Neuronal stem cell (in vitro differentiated cells): ENCODE measurements around the gene SERPINA3.

Source experiments
- DNase-seq: peaks from one replicate; pipeline ENCODE4 v3.0.0-alpha.2; 2013; ENCODE audit warnings: low spot score
- H2AFZ ChIP-seq: one replicate; pipeline ENCODE4 v1.6.1; 2013; ENCODE audit warnings: mild to moderate bottlenecking, low read length, inconsistent platforms
- H2AK5ac ChIP-seq: 2 replicates; pipeline ENCODE4 v1.6.1; 2013; ENCODE audit warnings: low read depth, mild to moderate bottlenecking, inconsistent platforms, low read length, moderate library complexity, mixed read lengths
- H2BK120ac ChIP-seq: 2 replicates; pipeline ENCODE4 v1.6.1; 2013; ENCODE audit warnings: low read depth, mild to moderate bottlenecking, inconsistent platforms, low read length, moderate library complexity, mixed read lengths
- H2BK12ac ChIP-seq: one replicate; pipeline ENCODE4 v1.6.1; 2013; ENCODE audit warnings: low read length, inconsistent platforms
- H2BK15ac ChIP-seq: 2 replicates; pipeline ENCODE4 v1.6.1; 2013; ENCODE audit warnings: mild to moderate bottlenecking, low read length, inconsistent platforms, mixed read lengths
- H2BK5ac ChIP-seq: one replicate; pipeline ENCODE4 v1.6.1; 2013; ENCODE audit warnings: inconsistent platforms, mild to moderate bottlenecking, low read length, moderate library complexity
- H3K14ac ChIP-seq: one replicate; pipeline ENCODE4 v1.6.1; 2013; ENCODE audit warnings: low read length, inconsistent platforms
- H3K18ac ChIP-seq: 2 replicates; pipeline ENCODE4 v1.6.1; 2013; ENCODE audit warnings: low read length, inconsistent platforms
- H3K23ac ChIP-seq: 2 replicates; pipeline ENCODE4 v1.6.1; 2013; ENCODE audit warnings: low read depth, mild to moderate bottlenecking, mixed read lengths, low read length, inconsistent platforms; ENCODE audit not compliant: poor library complexity
- H3K27ac ChIP-seq: replicated peaks from 3 replicates; pipeline ENCODE4 v1.5.1; 2013; ENCODE audit warnings: low read length, inconsistent platforms
- H3K27me3 ChIP-seq, 3 experiments: 2 replicates each; pipeline ENCODE4 v1.6.1; 2013; ENCODE audit warnings: low read length in 3 of 3, mild to moderate bottlenecking in 2 of 3, inconsistent platforms in 1 of 3, low read depth in 1 of 3, mixed read lengths in 1 of 3, moderate library complexity in 1 of 3; ENCODE audit not compliant: control insufficient read depth in 3 of 3, insufficient read depth in 3 of 3
- H3K36me3 ChIP-seq, 2 donors: replicated peaks in 1 of 2; 2 replicates each; pipeline ENCODE4 v1.6.1; 2013; ENCODE audit warnings: low read length in 2 of 2; ENCODE audit not compliant: control insufficient read depth in 2 of 2, insufficient read depth in 2 of 2
- H3K4ac ChIP-seq: 2 replicates; pipeline ENCODE4 v1.6.1; 2013; ENCODE audit warnings: inconsistent platforms, mild to moderate bottlenecking, low read length, moderate library complexity
- H3K4me1 ChIP-seq, 2 donors: 1 replicate in 1 of 2; 2 replicates in 1 of 2; pipeline ENCODE4 v1.6.1; 2013; ENCODE audit warnings: low read length in 2 of 2, low read depth in 1 of 2; ENCODE audit not compliant: control insufficient read depth in 2 of 2, insufficient read depth in 1 of 2
- H3K4me2 ChIP-seq: one replicate; pipeline ENCODE4 v1.6.1; 2013; ENCODE audit warnings: mild to moderate bottlenecking, low read length, inconsistent platforms; ENCODE audit not compliant: insufficient read depth, poor library complexity, severe bottlenecking
- H3K4me3 ChIP-seq, 2 donors: 2 replicates each; pipeline ENCODE4 v1.5.1; 2013; ENCODE audit warnings: low read length in 2 of 2, mild to moderate bottlenecking in 2 of 2, inconsistent platforms in 1 of 2, moderate library complexity in 1 of 2
- H3K79me1 ChIP-seq: one replicate; pipeline ENCODE4 v1.6.1; 2013; ENCODE audit warnings: low read depth, mild to moderate bottlenecking, inconsistent platforms, low read length, moderate library complexity
- H3K9ac ChIP-seq: one replicate; pipeline ENCODE4 v1.6.1; 2013; ENCODE audit warnings: mild to moderate bottlenecking, low read depth, low read length, inconsistent platforms; ENCODE audit not compliant: poor library complexity
- H3K9me3 ChIP-seq, 2 donors: replicated peaks in 1 of 2; 2 replicates each; pipeline versions ENCODE3 to v1.6.1; 2013; ENCODE audit warnings: low read length in 2 of 2, mild to moderate bottlenecking in 2 of 2, inconsistent platforms in 1 of 2, low read depth in 1 of 2, mixed read lengths in 1 of 2, moderate library complexity in 1 of 2; ENCODE audit not compliant: control insufficient read depth in 2 of 2, insufficient read depth in 1 of 2
- H4K8ac ChIP-seq: one replicate; pipeline ENCODE4 v1.6.1; 2013; ENCODE audit warnings: low read depth, mild to moderate bottlenecking, inconsistent platforms, low read length, moderate library complexity
- H4K91ac ChIP-seq: one replicate; pipeline ENCODE4 v1.6.1; 2013; ENCODE audit warnings: low read length, low read depth, mild to moderate bottlenecking, inconsistent platforms; ENCODE audit not compliant: poor library complexity
- WGBS, 2 donors: extraction: QIAGEN DNeasy Blood & Tissue Kit; methylation state at CpG; one replicate each; pipeline ENCODE4 v1.1.7; 2013; ENCODE audit warnings: missing lambda C conversion rate in 2 of 2, mixed read lengths in 1 of 2; ENCODE audit not compliant: insufficient read length in 2 of 2, insufficient replicate concordance in 1 of 2; ENCODE audit errors: extremely low coverage in 2 of 2; 5-methylcytosine and 5-hydroxymethylcytosine counted together

The SERPINA3 gene

GRCh38 chr14:94592457-94592856, 19.7 kb upstream of the SERPINA3 start:
- DNase-seq = no peak
- Histone ChIP-seq H3K23ac (no peak overlapping the region), H2AK5ac (no peak overlapping the region), H3K79me1 (no peaks in the 10 kb centered on the region), H3K36me3 (no peaks in the 10 kb centered on the region), H3K4me3 (no peak overlapping the region), H3K18ac (no peak overlapping the region), H3K27me3 (no peaks in the 10 kb centered on the region), H2AFZ (no peak overlapping the region), H2BK120ac (no peak overlapping the region), H3K27ac (no peak overlapping the region), H2BK12ac (no peak overlapping the region), H3K4me2 (no peak overlapping the region), H4K91ac (no peak overlapping the region), H3K4ac (no peak overlapping the region), H3K4me1 (no peaks in the 10 kb centered on the region), H3K9me3 (no peaks in the 10 kb centered on the region), H4K8ac (no peak overlapping the region), H2BK15ac (no peak overlapping the region), H3K9ac (no peak overlapping the region), H2BK5ac (no peak overlapping the region), H3K14ac (no peak overlapping the region)

GRCh38 chr14:94593376-94593748, 18.8 kb upstream of the SERPINA3 start:
- no peak for DNase-seq
- Histone ChIP-seq H3K4me1 (no peaks in the 10 kb centered on the region), H3K27me3 (no peaks in the 10 kb centered on the region), H2BK120ac (no peak overlapping the region), H2AK5ac (no peak overlapping the region), H3K18ac (no peak overlapping the region), H3K4ac (no peak overlapping the region), H3K14ac (no peak overlapping the region), H2AFZ (no peak overlapping the region), H3K79me1 (no peaks in the 10 kb centered on the region), H3K4me3 (no peak overlapping the region), H2BK5ac (no peak overlapping the region), H3K9me3 (no peaks in the 10 kb centered on the region), H3K23ac (no peak overlapping the region), H3K4me2 (no peak overlapping the region), H4K91ac (no peak overlapping the region), H3K27ac (no peak overlapping the region), H3K9ac (no peak overlapping the region), H3K36me3 (no peaks in the 10 kb centered on the region), H2BK15ac (no peak overlapping the region), H4K8ac (no peak overlapping the region), H2BK12ac (no peak overlapping the region)
- WGBS, 2 donors = no CpG with 5 or more reads among the region's 3 CpGs

GRCh38 chr14:94593749-94594431, 18.3 kb upstream of the SERPINA3 start:
- no peak overlapping the region for H3K27ac ChIP-seq

GRCh38 chr14:94594441-94594840, 17.8 kb upstream of the SERPINA3 start:
- DNase-seq = no peak
- H2BK15ac ChIP-seq = no peak overlapping the region
- no peak overlapping the region for H3K23ac ChIP-seq
- H3K4ac ChIP-seq = no peak overlapping the region
- no peaks in the 10 kb centered on the region for H3K79me1 ChIP-seq
- no peaks in the 10 kb centered on the region for H3K27me3 ChIP-seq
- no peak overlapping the region for H2AFZ ChIP-seq
- peak overlapping the region; percentile 26 for H2AK5ac ChIP-seq
- H2BK12ac ChIP-seq = no peak overlapping the region
- H3K9me3 ChIP-seq = no peaks in the 10 kb centered on the region
- H4K91ac ChIP-seq = no peak overlapping the region
- H2BK5ac ChIP-seq = no peak overlapping the region
- peaks cover 0 to 4% of the 10 kb centered on the region in 2 donors for H3K4me1 ChIP-seq
- H3K9ac ChIP-seq = no peak overlapping the region
- H3K14ac ChIP-seq = peak overlapping the region; percentile 39
- H3K4me2 ChIP-seq = no peak overlapping the region
- H3K18ac ChIP-seq = no peak overlapping the region
- no peak overlapping the region for H4K8ac ChIP-seq
- no peaks in the 10 kb centered on the region for H3K36me3 ChIP-seq
- H3K27ac ChIP-seq = no peak overlapping the region
- no peak overlapping the region for H2BK120ac ChIP-seq
- no peak overlapping the region for H3K4me3 ChIP-seq
- no CpG with 5 or more reads among the region's 7 CpGs for WGBS, 2 donors

More at GRCh38 chr14:94593749-94594431, 18.3 kb upstream of the SERPINA3 start:
- no peak overlapping the region for H3K4me2 ChIP-seq
- H4K91ac ChIP-seq = no peak overlapping the region
- H3K18ac ChIP-seq = no peak overlapping the region
- no peak overlapping the region for H2AFZ ChIP-seq
- peaks cover 0 to under 1% of the 10 kb centered on the region in 2 donors for H3K4me1 ChIP-seq
- H3K79me1 ChIP-seq = no peaks in the 10 kb centered on the region
- H3K27me3 ChIP-seq = no peaks in the 10 kb centered on the region
- no peak overlapping the region for H3K23ac ChIP-seq
- H2BK15ac ChIP-seq = no peak overlapping the region
- H3K4ac ChIP-seq = no peak overlapping the region
- no peaks in the 10 kb centered on the region for H3K9me3 ChIP-seq
- H3K4me3 ChIP-seq = no peak overlapping the region
- DNase-seq = no peak
- H2BK120ac ChIP-seq = no peak overlapping the region
- no peak overlapping the region for H4K8ac ChIP-seq
- H3K14ac ChIP-seq = peak overlapping the region; percentile 39
- no peaks in the 10 kb centered on the region for H3K36me3 ChIP-seq
- peak overlapping the region; percentile 26 for H2AK5ac ChIP-seq
- no peak overlapping the region for H2BK5ac ChIP-seq
- WGBS, 2 donors = no CpG with 5 or more reads among the region's 4 CpGs
- H3K9ac ChIP-seq = no peak overlapping the region
- H2BK12ac ChIP-seq = no peak overlapping the region
